HG02981 (cell line): ENCODE measurements around the gene BTN1A1.
"Not testable (repeated sequence)": the region's sequence is repeated elsewhere in the genome, so short reads cannot be mapped to it uniquely, and the experiment has no call there.

Experiments
- ATAC-seq: cut with Tn5 transposase; IDR thresholded peaks from one replicate; pipeline ENCODE4 v1.9.1; 2021; ENCODE audit warnings: mild to moderate bottlenecking, moderate library complexity; ENCODE audit not compliant: unreplicated experiment

BTN1A1 gene, protein sequence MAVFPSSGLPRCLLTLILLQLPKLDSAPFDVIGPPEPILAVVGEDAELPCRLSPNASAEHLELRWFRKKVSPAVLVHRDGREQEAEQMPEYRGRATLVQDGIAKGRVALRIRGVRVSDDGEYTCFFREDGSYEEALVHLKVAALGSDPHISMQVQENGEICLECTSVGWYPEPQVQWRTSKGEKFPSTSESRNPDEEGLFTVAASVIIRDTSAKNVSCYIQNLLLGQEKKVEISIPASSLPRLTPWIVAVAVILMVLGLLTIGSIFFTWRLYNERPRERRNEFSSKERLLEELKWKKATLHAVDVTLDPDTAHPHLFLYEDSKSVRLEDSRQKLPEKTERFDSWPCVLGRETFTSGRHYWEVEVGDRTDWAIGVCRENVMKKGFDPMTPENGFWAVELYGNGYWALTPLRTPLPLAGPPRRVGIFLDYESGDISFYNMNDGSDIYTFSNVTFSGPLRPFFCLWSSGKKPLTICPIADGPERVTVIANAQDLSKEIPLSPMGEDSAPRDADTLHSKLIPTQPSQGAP

DNA sequence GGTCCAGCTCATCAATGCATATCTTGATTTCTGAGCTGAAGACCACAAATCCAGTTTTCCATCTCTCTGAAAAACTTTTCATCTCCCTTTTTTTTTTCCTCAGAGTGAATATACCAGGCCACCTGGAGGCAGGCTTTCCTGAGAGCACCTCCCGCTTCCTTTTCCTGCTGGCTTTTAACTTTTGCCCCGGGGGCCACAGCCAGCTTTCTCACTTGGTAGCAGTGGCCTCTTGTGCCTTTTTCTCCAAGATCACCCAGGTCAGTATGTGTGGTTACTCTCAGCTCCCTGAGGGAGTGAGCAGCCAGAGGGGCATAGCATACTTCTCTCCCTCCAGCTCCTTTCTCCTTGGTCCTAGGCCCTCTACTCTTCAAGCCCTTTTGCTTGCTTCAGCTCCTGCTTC is at the start of gene BTN1A1:
Gene BTN1A1, plus strand, starts transcription at position 202 of the 400 bp plus-strand sequence. CDS start 984 bp downstream, outside the sequence.
- ATAC-seq = no peak

DNA sequence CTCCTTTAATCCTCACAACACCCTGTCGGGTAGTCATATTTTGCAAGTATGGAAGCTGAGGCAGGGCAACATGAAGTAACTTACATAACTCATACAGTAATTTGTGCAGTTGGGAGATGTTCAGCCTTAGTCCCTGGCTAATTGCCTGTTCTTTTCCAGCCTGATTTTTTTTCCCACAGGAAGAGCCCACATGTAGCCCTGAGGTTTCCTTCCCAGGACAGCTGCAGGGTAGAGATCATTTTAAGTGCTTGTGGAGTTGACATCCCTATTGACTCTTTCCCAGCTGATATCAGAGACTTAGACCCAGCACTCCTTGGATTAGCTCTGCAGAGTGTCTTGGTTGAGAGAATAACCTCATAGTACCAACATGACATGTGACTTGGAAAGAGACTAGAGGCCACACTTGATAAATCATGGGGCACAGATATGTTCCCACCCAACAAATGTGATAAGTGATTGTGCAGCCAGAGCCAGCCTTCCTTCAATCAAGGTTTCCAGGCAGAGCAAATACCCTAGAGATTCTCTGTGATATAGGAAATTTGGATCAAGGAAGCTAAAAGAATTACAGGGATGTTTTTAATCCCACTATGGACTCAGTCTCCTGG is 47.4 kb upstream of the BTN1A1 start:
- ATAC-seq = no peak

DNA sequence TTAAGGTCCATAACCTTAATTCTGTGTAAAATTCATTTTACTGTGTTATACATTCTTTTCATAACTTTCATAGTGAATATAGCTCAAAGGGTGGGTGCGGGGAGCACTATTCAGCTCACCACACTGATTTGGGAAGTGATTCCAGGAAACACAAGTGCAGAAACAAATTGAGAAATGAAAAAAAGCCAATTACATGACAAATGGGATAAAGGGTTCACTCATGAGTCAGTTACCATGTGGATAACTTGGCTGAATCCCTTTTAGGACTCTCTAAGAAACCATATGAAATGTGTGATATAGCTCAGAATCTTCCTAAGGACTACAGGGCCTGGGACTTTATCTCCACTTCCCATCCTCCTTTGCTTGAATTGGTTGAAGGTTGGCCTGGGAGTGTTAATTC is 45.5 kb upstream of the BTN1A1 start:
- ATAC-seq = no peak

DNA sequence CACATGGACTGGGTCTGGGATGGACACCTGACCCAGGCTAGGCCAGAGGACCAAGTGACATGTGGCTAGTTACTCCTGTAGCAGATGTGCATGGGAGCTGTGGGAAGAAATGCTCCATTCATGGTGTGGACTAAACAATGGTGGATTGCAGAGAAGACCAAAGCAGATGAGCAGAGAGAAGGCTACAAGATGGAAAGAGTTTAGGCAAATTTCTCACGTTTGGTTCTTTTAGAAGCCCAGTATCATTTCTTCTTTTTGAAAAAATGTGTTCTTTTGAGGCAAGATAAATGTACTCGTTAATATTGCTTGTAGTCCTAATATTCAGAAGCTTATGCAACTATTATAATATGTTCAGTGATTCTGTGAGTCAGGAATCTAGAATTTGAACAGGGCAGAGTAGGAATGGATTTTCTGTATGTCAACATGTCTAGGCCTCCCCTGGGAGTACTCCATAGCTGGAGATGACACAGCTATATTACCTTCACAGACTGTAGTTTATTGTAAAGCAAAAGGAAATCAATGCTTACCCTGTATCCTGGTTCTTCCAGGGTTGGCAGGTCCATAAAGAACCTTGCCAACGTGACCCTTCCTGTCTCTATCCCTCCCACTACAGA is 44.6 kb upstream of the BTN1A1 start:
- ATAC-seq = no peak

DNA sequence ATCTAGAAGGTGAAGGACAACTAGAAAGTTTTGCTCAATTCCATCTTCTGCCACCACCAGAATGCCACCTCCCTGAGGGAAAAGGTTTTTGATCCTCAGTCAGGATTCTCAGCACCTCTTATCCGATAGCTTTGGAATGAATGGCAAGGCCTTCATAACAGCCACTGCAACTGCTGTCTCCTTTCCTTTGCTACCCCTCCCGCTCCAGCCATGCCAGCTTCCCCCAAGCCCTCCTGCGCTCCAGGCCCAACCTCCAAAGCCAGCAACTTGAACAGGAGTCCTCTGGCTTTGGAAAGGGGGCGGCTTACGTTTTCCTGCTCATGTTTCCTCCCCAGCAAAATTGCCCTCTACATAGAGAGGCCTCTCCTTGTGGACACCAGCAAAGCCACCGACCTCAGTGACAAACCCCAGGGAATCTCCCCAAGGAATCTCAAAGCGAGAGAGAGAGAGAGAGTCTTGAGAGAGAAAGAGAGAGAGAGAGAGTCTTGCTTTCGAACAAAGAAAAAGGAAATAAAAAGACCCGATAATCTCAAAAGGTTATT is 42.8 kb upstream of the BTN1A1 start:
- ATAC-seq = peak; percentile 14

DNA sequence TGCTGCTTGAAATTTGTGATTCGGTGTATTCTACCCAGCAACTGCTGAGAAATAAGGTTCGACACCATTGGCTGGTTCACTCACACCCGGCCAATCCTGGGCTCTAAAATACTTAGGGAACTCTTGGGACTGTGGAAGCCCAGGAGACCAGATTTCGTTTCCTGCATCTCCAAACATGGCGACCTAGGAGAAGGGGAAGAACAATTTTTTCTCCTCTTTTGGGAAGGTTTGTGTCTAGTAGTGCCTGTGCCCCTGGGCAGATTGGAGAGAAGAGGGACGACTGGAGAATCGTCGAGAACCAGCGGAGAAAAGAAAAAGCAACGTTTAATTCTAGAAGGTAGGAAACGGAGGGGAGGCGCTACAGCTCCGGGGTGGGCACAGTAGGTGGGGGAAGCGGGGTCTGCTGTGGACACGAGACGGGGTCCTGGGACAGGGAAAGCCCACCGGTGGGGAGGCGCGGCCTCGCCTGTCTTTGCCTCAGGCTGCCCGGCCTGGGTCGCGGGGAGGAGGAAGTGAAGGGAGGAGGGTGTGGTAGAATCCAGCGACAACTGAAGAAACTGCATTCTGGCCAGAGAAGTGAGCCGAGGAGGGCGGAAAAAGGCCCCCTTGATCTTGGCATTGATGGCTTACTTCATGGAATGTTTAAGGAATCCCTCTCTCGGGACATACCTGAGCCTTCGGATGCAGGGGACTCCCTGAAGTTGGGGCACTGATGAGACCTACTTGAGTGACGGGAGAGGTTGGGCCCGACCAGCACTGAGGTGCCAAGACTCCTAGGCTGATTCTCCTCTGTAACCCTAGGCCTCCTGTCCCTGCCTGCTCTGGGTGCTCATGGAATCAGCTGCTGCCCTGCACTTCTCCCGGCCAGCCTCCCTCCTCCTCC is 42.1 kb upstream of the BTN1A1 start, which contains the start of gene BTN2A1:
Gene BTN2A1, plus strand, starts transcription at position 150 of the 883 bp plus-strand sequence. Its CDS starts 682 bp downstream, at position 832.
- peak; percentile 97 for ATAC-seq

DNA sequence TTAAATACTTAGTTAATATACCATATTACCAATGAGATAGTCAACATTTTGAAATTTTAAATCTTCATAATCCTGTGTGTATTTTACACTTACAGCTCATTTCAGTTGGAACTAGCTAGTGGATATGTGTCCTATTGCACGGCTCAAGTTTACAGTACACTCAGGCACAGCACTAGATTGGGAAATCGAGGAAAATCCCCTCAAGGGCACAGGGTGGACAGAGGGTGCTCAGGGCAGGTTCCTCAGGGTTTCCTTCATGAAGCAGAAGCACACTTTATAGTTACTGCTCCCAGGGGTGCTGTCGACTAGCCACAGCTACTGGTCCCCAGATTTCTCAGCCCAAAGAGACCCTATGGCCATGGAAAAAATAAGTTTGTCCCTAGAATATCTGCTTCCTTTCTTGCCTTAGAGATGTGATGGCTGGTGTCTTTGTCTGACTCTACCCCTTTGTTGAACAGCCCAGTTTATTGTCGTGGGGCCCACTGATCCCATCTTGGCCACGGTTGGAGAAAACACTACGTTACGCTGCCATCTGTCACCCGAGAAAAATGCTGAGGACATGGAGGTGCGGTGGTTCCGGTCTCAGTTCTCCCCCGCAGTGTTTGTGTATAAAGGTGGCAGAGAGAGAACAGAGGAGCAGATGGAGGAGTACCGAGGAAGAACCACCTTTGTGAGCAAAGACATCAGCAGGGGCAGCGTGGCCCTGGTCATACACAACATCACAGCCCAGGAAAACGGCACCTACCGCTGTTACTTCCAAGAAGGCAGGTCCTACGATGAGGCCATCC is 40.9 kb upstream of the BTN1A1 start:
- no peak for ATAC-seq

DNA sequence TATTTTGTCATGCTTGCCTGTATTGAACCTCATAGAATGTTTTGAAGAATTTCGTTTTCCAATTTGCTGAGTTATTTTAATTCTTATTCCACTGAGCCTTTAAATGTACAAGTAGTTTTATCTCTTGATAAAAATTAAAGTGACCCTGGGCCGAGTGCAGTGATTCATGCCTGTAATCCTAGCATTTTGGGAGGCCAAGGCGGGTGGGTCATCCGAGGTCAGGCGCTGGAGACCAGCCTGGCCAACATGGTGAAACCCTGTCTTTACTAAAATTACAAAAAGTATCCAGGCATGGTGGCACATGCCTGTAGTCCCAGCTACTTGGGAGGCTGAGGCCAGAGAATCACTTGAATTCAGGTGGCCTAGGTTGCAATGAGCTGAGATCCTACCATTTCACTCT is 38.8 kb upstream of the BTN1A1 start:
- not testable (repeated sequence) for ATAC-seq

DNA sequence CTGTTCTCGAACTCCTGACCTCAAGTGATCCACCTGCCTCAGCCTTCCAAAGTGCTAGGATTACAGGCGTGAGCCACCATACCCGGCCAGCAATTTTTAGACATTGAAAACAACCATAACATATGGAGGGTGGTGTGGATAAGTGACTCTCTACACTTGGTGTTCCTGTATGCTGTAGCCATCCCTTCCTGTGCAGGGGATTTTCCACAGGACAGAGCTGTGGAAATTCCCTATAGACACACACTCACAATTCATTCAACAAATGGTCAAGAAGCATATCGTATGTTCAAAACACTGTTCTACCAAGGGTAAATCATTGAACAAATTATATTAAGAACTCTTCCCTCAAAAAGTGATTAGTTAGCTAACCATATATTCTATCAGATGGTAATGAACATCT is 36.1 kb upstream of the BTN1A1 start:
- no peak for ATAC-seq

DNA sequence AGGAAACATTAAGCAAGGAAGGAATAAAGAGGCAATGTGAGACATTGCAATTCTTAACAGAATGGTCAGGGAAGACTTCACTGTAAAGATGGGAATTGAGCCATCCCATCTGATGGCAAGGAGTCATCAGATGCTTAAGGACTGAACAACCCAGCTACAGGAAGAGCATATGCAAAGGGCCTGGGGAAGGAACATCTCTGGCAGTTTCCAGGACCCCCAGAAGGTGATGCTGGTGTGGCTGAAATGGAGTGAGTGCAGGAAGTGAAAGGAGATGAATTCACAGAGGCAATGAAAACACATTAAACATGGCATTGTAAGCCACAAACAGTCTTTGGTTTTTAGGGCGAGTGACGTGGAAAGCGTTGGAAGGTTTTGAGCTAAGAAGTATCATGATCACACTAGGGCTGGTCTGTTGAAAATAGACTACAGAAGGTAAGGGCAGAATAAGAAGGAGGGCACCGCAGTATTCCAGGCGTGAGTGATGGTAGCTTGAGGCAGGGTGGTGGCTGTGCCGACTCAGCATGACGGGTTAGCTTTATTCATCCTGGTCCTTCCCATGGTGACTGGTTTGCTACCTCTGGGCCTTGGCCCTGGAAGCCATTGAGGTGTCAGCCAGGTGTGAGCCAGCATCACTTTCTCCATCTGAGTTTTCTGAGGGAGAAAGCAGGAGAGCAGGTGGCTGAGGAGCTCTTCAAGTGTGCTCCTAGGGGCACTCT is 35.5 kb upstream of the BTN1A1 start:
- ATAC-seq = no peak

DNA sequence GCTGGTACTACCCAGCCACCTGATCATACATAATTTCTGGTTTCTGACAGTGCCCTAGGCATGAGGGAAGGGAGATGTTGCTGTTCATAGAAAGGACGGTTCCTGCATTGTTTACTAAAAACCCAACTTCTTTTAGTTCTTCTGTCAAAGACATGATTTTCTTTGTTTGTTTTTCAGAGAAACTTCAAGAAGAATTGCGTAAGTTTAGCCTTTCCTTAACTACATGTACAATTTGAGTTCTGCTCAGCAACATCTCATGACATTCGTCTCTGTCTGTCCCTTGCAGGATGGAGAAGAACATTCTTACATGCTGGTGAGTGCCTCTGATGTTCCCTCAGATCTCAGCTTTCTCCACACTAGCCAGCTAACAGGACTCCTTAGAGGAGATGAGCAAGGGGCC is 34.3 kb upstream of the BTN1A1 start:
- ATAC-seq = no peak

DNA sequence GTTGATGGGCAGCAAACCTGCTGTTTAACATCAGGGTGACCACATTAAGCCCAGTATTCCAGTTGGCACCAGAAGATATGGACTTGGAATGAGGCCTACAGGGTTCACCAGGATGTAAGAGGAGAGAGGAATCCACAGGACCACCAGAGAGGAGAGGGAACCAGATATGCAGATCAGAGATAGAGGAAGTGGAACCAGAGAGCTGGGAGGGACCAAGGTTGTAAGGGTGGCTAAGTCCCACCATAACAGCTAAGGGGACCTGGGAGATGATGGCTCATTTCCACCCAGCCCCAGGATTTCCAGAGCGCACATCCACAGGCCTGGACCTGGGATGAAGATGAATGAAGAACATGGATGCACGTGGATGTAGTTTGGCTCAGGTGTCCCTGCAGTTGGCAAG is 31.3 kb upstream of the BTN1A1 start:
- ATAC-seq = no peak

DNA sequence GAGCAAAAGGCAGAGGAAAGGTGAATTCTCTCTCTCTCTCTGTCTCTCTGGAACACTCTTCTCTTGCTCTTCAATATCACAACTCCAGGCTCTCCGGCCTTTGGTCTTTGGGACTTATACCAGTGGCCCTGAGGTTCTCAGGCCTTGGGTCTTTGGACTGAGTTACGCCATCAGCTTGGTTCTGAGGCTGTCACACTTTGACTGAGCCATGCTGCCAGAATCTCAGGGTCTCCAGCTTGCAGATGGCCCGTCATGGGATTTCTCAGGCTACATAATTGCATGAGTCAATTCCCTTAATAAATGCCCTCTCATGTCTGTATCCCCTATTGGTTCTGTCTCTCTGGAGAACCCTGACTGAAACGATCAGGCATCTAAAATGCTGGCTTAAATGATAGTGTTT is 29.5 kb upstream of the BTN1A1 start:
- ATAC-seq = no peak

DNA sequence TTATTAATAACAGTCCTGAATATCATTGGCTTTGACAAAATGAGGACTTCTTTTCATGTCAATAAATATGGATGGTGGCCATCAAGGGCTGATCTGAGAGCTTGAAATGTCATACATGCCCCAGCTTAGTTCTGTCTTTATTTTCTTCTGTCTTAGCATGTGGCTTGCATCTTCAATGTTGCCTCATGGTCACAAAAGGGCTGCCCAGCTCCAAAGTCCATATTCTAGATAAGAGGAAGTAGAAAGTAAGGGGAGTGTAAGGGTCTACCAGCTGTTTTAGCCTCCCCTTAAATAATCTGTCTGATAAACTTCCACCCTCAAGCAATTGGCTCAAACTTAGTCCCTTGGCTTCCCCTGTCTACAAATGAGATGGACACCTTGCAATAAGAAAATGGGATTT is 28.1 kb upstream of the BTN1A1 start:
- ATAC-seq = no peak

DNA sequence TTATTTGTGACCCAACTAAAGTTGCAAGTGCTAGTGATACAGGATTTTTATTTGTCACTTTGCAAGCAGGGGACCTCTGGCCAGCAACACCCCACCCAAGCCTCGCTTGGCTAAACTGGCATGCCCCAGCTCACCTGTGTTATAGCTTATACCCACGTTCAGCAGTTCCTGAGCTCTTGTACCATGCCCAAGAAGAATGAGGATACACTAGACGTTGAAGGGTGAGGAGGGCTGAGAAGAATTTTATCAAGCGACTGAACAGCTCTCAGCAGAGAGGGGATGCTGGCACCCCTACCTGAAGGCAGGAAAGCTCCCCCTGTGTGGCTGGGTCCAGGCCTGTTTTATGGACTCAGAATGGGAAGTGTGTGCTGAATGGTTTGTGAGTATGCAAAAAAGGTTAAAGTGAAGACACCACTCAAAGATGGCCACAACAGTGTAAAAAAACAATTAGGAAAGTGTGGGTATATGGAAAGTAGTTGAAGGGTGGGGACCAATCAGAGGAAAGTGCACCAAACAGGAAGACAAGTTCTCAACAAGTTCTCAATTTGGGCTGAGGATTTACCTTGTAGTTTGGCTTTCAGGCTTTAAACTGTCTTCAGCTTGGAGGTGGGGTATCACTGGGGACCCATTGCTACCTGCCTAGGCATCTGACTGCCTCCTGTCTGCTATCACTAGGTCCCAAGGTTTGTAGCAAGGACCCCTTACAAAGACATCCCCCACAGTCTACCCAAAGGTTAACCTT is 27.4 kb upstream of the BTN1A1 start:
- ATAC-seq = no peak

DNA sequence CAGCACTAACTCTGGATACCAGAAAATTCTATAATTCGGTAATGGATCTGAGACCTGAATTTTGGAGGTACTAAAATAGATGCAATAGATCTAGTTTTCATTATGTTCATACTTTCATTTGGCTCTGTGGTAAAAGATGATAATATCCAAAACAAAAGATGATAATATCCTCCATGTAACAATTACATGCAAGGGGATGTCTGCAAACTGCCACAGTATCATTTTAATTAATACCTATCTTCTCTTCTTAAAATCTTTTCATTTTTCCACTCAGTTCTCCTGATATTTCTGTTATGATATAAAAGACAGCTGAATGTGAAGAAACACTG is 26.7 kb upstream of the BTN1A1 start:
- ATAC-seq = no peak

DNA sequence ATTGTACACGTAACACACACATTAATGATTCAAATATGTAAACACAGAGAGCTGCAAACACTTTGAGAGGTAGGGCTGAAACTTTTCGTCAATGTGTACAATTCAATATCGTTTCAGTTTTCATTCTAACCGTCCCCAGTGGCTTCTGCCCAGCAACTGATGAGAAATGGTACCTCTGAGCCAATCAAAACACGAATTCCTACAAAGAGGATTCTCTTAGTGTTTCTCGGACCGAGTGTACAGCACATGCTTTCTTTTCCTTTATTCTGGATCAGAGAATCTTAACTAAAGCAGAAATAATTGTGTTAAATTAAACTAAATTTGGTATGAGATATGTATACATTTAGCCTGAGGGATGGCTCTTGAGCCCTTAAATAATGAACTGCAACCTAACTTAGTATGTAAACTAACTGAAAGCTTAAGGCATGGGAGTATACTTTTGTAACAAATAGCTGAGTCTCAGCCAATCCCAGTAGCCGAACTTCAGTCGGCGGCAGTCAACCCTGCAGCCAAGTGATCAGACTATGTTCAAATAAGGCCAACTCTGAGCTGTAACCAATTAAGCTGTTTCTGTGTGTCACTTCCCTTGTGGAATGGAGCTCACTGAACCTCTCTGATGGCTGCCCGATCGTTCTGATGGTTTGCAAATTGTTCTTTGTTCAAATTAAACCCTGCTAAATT is 26.2 kb upstream of the BTN1A1 start:
- ATAC-seq = peak; percentile 86

DNA sequence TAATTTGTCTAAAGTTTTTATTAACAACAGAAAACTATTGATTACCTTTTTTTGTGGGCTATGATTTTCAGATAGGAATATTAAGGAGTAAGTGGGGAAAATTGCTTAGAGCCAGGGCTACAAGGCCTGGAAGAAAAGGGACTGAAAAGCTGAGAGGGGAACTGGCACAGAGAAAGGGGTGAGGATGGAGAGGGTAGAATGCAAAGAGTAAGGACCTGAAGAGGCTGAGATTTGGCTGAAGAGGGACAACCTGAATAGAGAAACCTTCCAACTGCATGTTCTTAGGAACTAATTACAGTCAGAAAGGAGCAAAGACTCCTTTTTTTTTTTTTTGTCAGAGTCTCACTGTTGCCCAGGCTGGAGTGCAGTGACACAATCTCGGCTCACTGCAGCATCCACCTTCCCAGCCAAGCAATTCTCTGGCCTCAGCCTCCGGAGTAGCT is 25.6 kb upstream of the BTN1A1 start:
- no peak for ATAC-seq
